CD14-positive monocyte (primary cell): ENCODE results near the gene TANC1. TPM values are rescaled to one million over a fixed set of nuclear protein-coding genes. Genes with fewer than 3 reads are reported as not detected.

Experiments used
- DNase-seq, 3 donors: peaks; one replicate each; pipeline ENCODE4 v3.0.0-alpha.2; 2011 to 2022
- H2AFZ ChIP-seq: 2 replicates; pipeline ENCODE4 v1.6.0; 2012; ENCODE audit warnings: mild to moderate bottlenecking, low read depth, low read length, inconsistent platforms; ENCODE audit not compliant: insufficient read depth, poor library complexity, severe bottlenecking
- H3K27ac ChIP-seq, 2 donors: 1 replicate in 1 of 2; 2 replicates in 1 of 2; pipeline ENCODE4 v1.5.1; 2012 to 2013; ENCODE audit warnings: low read length in 2 of 2, control low read depth in 1 of 2, inconsistent platforms in 1 of 2, low read depth in 1 of 2, mild to moderate bottlenecking in 1 of 2
- H3K27me3 ChIP-seq, 2 donors: one replicate each; pipeline versions ENCODE4 v1.6.0 to v1.6.1; 2011 to 2013; ENCODE audit warnings: low read length in 2 of 2; ENCODE audit not compliant: control insufficient read depth in 2 of 2, insufficient read depth in 2 of 2
- H3K36me3 ChIP-seq, 2 donors: replicated peaks in 1 of 2; 1 replicate in 1 of 2; 2 replicates in 1 of 2; pipeline versions ENCODE4 v1.5.1 to v1.6.1; 2012 to 2013; ENCODE audit warnings: low read length in 2 of 2, control low read depth in 1 of 2, inconsistent platforms in 1 of 2, mild to moderate bottlenecking in 1 of 2; ENCODE audit not compliant: insufficient read depth in 2 of 2, control insufficient read depth in 1 of 2
- H3K4me1 ChIP-seq, 2 donors: 1 replicate in 1 of 2; 2 replicates in 1 of 2; pipeline versions ENCODE4 v1.5.1 to v1.6.1; 2012 to 2013; ENCODE audit warnings: low read length in 2 of 2, control low read depth in 1 of 2, inconsistent platforms in 1 of 2, mild to moderate bottlenecking in 1 of 2, moderate library complexity in 1 of 2; ENCODE audit not compliant: insufficient read depth in 2 of 2, control insufficient read depth in 1 of 2
- H3K4me2 ChIP-seq: replicated peaks from 2 replicates; pipeline ENCODE3; 2012; ENCODE audit warnings: low read length, moderate library complexity, mild to moderate bottlenecking; ENCODE audit not compliant: poor library complexity, severe bottlenecking; ENCODE audit errors: extremely low read depth
- H3K4me3 ChIP-seq, 3 experiments: fragments of 200-600 bp in 1 of 3; sonication (generic) in 1 of 3; replicated peaks in 1 of 3; 1 replicate in 2 of 3; 2 replicates in 1 of 3; pipeline ENCODE4 v1.5.1; 2011 to 2013; ENCODE audit warnings: low read length in 3 of 3, mild to moderate bottlenecking in 3 of 3, control low read depth in 2 of 3, low read depth in 2 of 3, inconsistent platforms in 1 of 3, moderate library complexity in 1 of 3
- H3K79me2 ChIP-seq: 2 replicates; pipeline ENCODE4 v1.6.0; 2012; ENCODE audit warnings: mild to moderate bottlenecking, control low read depth, inconsistent platforms, low read length, moderate library complexity; ENCODE audit not compliant: insufficient read depth
- H3K9ac ChIP-seq: 2 replicates; pipeline ENCODE4 v1.6.0; 2017; ENCODE audit warnings: low read length, mild to moderate bottlenecking; ENCODE audit not compliant: insufficient read depth, poor library complexity, severe bottlenecking
- H3K9me3 ChIP-seq, 2 donors: replicated peaks in 1 of 2; 1 replicate in 1 of 2; 2 replicates in 1 of 2; pipeline versions ENCODE4 v1.5.1 to v1.6.1; 2012 to 2013; ENCODE audit warnings: low read length in 2 of 2, control low read depth in 1 of 2; ENCODE audit not compliant: control insufficient read depth in 1 of 2, insufficient read depth in 1 of 2
- H4K20me1 ChIP-seq: 2 replicates; pipeline ENCODE4 v1.6.0; 2012; ENCODE audit warnings: mild to moderate bottlenecking, low read length, control low read depth, moderate library complexity; ENCODE audit not compliant: insufficient read depth
- H3K27ac Mint-ChIP-seq, 7 donors: one replicate each; pipeline ENCODE4 v1.8.0; 2020; ENCODE audit warnings: mild to moderate bottlenecking in 7 of 7, mixed read lengths in 7 of 7, moderate library complexity in 6 of 7, inconsistent platforms in 2 of 7
- H3K27me3 Mint-ChIP-seq, 3 donors: one replicate each; pipeline ENCODE4 v1.8.0; 2021 to 2022; ENCODE audit warnings: low read depth in 3 of 3, mild to moderate bottlenecking in 3 of 3, mixed read lengths in 3 of 3, moderate library complexity in 3 of 3, inconsistent platforms in 1 of 3
- H3K36me3 Mint-ChIP-seq, 2 donors: one replicate each; pipeline ENCODE4 v1.8.0; 2020; ENCODE audit warnings: mixed read lengths in 2 of 2, inconsistent platforms in 1 of 2, mild to moderate bottlenecking in 1 of 2
- H3K4me1 Mint-ChIP-seq: one replicate; pipeline ENCODE4 v1.8.0; 2020; ENCODE audit warnings: mild to moderate bottlenecking, mixed read lengths
- H3K4me3 Mint-ChIP-seq, 2 donors: one replicate each; pipeline ENCODE4 v1.8.0; 2020; ENCODE audit warnings: mild to moderate bottlenecking in 2 of 2, mixed read lengths in 2 of 2, moderate library complexity in 1 of 2
- H3K9me3 Mint-ChIP-seq, 7 donors: one replicate each; pipeline ENCODE4 v1.8.0; 2020 to 2022; ENCODE audit warnings: mixed read lengths in 7 of 7, mild to moderate bottlenecking in 6 of 7, moderate library complexity in 6 of 7, inconsistent platforms in 2 of 7
- CTCF ChIP-seq: fragments of 200-600 bp; IDR thresholded peaks from one replicate; pipeline ENCODE4 v1.8.0; 2022; ENCODE audit warnings: antibody characterized with exemption, mild to moderate bottlenecking
- WGBS: methylation state at CpG from one replicate; pipeline ENCODE4 v1.1.5; 2013; ENCODE audit warnings: missing lambda C conversion rate; ENCODE audit not compliant: insufficient coverage; 5-methylcytosine and 5-hydroxymethylcytosine counted together
- intact Hi-C, 2 donors: fragments of 100-400 bp; cut with micrococcal nuclease; formaldehyde crosslinking; loops; one replicate each; pipeline versions ENCODE4 v1.15.0 to v1.15.1; 2023
- polyA plus RNA-seq, 3 donors: library from polyadenylated mRNA; depleted of rRNA in 1 of 3; unstranded in 2 of 3; stranded (reverse) in 1 of 3; fragments of 300-500 nt in 2 of 3; fragments of >200 nt in 1 of 3; fragmentation: Illumina TruSeq in 2 of 3; gene quantifications; 1 replicate in 2 of 3; 2 replicates in 1 of 3; pipeline ENCODE4 v1.2.3, GENCODE V29; 2012 to 2021

The TANC1 gene
- polyA plus RNA-seq, 3 donors, result 0.04 TPM; not detected in 2

- TF ChIP-seq CTCF, result no peak
- Histone ChIP-seq H3K4me2 (no peak overlapping the region), H3K9me3 (peaks cover 0 to 8% of the 10 kb centered on the region in 2 donors), H3K27ac (no peak overlapping the region), H3K4me3 (no peak overlapping the region), H3K4me1 (no peaks in the 10 kb centered on the region), H3K36me3 (no peaks in the 10 kb centered on the region), H4K20me1 (no peaks in the 10 kb centered on the region), H3K9ac (no peak overlapping the region), H2AFZ (no peak overlapping the region), H3K27me3 (no peaks in the 10 kb centered on the region), H3K79me2 (no peaks in the 10 kb centered on the region)
- 95% methylated on average over 5 of the region's 5 CpGs for WGBS
- Mint-ChIP-seq H3K27ac (no peak overlapping the region), H3K4me3 (no peak overlapping the region), H3K27me3 (peaks cover 0 to 2% (median 0%) of the 10 kb centered on the region in 3 donors), H3K36me3 (no peaks in the 10 kb centered on the region), H3K4me1 (no peaks in the 10 kb centered on the region), H3K9me3 (peaks cover 0 to 11% (median 5%) of the 10 kb centered on the region in 7 donors)
- intact Hi-C loops, result no loop called here
- DNase-seq, result no peak
Observed at GRCh38 chr2:159217676-159218075, 249.2 kb downstream of the TANC1 start.

GRCh38 chr2:159218389-159218788 lies 249.9 kb downstream of the TANC1 start:
- WGBS, result 92% methylated on average over 2 of the region's 6 CpGs
- Histone ChIP-seq H3K4me1 (no peaks in the 10 kb centered on the region), H2AFZ (no peak overlapping the region), H3K4me2 (no peak overlapping the region), H3K27me3 (no peaks in the 10 kb centered on the region), H3K79me2 (no peaks in the 10 kb centered on the region), H4K20me1 (no peaks in the 10 kb centered on the region), H3K27ac (no peak overlapping the region), H3K4me3 (no peak overlapping the region), H3K9me3 (peaks cover 0 to 8% of the 10 kb centered on the region in 2 donors), H3K36me3 (no peaks in the 10 kb centered on the region), H3K9ac (no peak overlapping the region)
- no peak overlapping the region for H3K4me3 Mint-ChIP-seq
- peaks cover 0 to 2% (median 0%) of the 10 kb centered on the region in 3 donors for H3K27me3 Mint-ChIP-seq
- no peaks in the 10 kb centered on the region for H3K36me3 Mint-ChIP-seq
- TF ChIP-seq CTCF, result no peak
- no peak for DNase-seq
- intact Hi-C loops, result no loop called here
- no peak overlapping the region for H3K27ac Mint-ChIP-seq
- H3K4me1 Mint-ChIP-seq, result no peaks in the 10 kb centered on the region
- H3K9me3 Mint-ChIP-seq, result peaks cover 0 to 11% (median 5%) of the 10 kb centered on the region in 7 donors
